ENCODE measurements around the gene SYDE2. TPM values are rescaled to one million over a fixed set of nuclear protein-coding genes. Genes with fewer than 3 reads are reported as not detected.

Gene SYDE2
- total and polyA plus RNA-seq, 2 donors (not counting 1 experiment from before 2014, with no cell fraction given), result 0.25 to 0.89 TPM

DNA sequence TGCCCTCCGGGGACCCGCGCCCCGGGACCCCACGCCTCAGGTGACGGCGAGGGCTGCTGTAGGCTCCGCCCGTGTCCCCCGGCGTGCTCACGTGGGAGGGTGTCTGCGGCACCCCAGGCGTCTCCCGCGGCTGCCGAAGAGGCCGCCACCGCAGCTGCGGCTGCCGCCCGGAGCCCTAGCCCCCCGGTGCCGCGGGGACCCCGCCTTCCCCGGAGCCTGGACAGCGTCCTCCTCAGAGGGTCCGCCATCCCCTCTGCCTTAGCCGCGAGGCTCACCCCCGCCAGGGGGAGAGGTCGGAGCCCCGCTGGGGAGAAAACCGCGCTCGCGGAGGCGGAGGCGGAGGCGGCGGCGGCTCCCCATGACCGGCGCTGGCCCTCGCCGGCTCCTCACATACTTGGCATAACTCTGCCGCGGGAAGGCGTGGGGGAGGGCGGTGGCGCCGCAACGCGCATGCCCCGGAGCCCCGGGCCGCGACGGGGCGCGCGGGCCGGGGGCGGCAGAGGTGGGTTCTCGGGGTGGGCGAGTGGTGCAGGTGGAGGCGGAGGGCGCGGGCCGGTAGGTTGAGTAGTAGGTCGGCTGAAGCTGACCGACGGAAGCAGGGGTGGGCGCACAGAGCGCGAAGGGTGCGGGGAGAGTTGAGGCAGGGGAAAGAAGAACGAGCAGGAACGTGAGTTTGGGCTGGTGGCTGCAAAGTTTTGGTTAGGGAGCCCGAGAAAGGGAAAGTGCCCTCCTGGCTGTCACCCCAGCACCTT, 700 bp upstream of the SYDE2 start:
- no peaks in the 10 kb centered on the region for H3K79me2 ChIP-seq (ENCODE audit: control insufficient read depth, insufficient read depth, low read length)
- H3K9me3 Mint-ChIP-seq (ENCODE audit: insufficient read depth), result no peaks in the 10 kb centered on the region
- peak overlapping the region; percentile 99 for H3K4me2 ChIP-seq (replicated peaks; ENCODE audit: low read depth, low read length, poor library complexity, severe bottlenecking)
- peak overlapping the region; percentile 93 for H2AFZ ChIP-seq (ENCODE audit: insufficient read depth, low read depth, low read length, poor library complexity, severe bottlenecking)
- peak; percentile 84 for DNase-seq
- peak overlapping the region; percentile 93 for H3K27ac Mint-ChIP-seq
- no peaks in the 10 kb centered on the region for H3K36me3 ChIP-seq (replicated peaks in 1 of 2; ENCODE audit: control extremely low read depth in 1 of 2, control insufficient read depth in 1 of 2, extremely low read depth in 1 of 2, insufficient read depth in 2 of 2, low read length in 1 of 2)
- peaks cover 0 to 35% (median 28%) of the 10 kb centered on the region in 4 experiments for H3K27me3 ChIP-seq (replicated peaks in 1 of 4; ENCODE audit: control extremely low read depth in 1 of 4, control insufficient read depth in 3 of 4, insufficient read depth in 4 of 4, low read length in 3 of 4)
- peak overlapping the region in 1 of 2 donors; percentile 85 for H3K27ac ChIP-seq (ENCODE audit: low read length in 2 of 2)
- peak; percentile 64 for ATAC-seq (ENCODE audit: low read depth)
- H3K4me3 ChIP-seq (ENCODE audit: control extremely low read depth in 1 of 5, extremely low read depth in 1 of 5, insufficient read depth in 1 of 5, low read depth in 2 of 5, low read length in 4 of 5), result peak overlapping the region; percentile 46 to 73 (median 62)
- under 1% methylated on average over 81 of the region's 81 CpGs for WGBS (ENCODE audit: insufficient coverage)
- no peak for TF ChIP-seq EZH2 (IDR thresholded peaks at IDR 0.05; ENCODE audit: borderline replicate concordance, insufficient read depth, low read depth, low read length, poor library complexity, severe bottlenecking)
- TF ChIP-seq, protein P1, sequence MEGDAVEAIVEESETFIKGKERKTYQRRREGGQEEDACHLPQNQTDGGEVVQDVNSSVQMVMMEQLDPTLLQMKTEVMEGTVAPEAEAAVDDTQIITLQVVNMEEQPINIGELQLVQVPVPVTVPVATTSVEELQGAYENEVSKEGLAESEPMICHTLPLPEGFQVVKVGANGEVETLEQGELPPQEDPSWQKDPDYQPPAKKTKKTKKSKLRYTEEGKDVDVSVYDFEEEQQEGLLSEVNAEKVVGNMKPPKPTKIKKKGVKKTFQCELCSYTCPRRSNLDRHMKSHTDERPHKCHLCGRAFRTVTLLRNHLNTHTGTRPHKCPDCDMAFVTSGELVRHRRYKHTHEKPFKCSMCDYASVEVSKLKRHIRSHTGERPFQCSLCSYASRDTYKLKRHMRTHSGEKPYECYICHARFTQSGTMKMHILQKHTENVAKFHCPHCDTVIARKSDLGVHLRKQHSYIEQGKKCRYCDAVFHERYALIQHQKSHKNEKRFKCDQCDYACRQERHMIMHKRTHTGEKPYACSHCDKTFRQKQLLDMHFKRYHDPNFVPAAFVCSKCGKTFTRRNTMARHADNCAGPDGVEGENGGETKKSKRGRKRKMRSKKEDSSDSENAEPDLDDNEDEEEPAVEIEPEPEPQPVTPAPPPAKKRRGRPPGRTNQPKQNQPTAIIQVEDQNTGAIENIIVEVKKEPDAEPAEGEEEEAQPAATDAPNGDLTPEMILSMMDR (IDR thresholded peaks at IDR 0.05), result no peak
- CTCF ChIA-PET, result interaction anchor here (1.0 to 2.2 kb wide), 3 partner anchors 66 to 257 kb away, joined by 3 to 6 read pairs (median 3); no protein-coding TSS in a partner anchor
- peaks cover 0 to 1% (median 0%) of the 10 kb centered on the region in 3 donors for H3K9me3 ChIP-seq (ENCODE audit: control extremely low read depth in 1 of 3, control insufficient read depth in 2 of 3, insufficient read depth in 1 of 3, low read length in 2 of 3)
- H3K27me3 Mint-ChIP-seq, result peaks cover 48% of the 10 kb centered on the region
- POLR2A ChIA-PET, result interaction anchor here (2.9 kb wide), 1 partner anchor 75 kb away, joined by 7 read pairs; the partner anchor contains the start of gene BCL10
- H3K4me3 Mint-ChIP-seq, result peak overlapping the region; percentile 98
- peaks cover 16 to 26% of the 10 kb centered on the region in 2 donors for H3K4me1 ChIP-seq (ENCODE audit: control insufficient read depth in 2 of 2, insufficient read depth in 2 of 2, low read length in 2 of 2)
- peak overlapping the region; percentile 74 for H3K9ac ChIP-seq (ENCODE audit: low read length)
- intact Hi-C loops (cut with micrococcal nuclease), result loop anchor here (1.0 to 10.0 kb wide), 8 partner anchors 58 to 697 kb away; partner anchors contain the start of genes C1orf52, GNG5, MCOLN2 and MCOLN3
- H3K4me1 Mint-ChIP-seq, result peaks cover 15% of the 10 kb centered on the region
- H4K20me1 ChIP-seq (ENCODE audit: control insufficient read depth, insufficient read depth, low read length, poor library complexity, severe bottlenecking), result no peaks in the 10 kb centered on the region

Measured in B cell (primary cell).